ENCODE measurements around the gene C1orf74.

- TF ChIP-seq CREB5 (CRISPR knock-in tag; IDR thresholded peaks at IDR 0.05; ENCODE audit: low read depth) (no peak), ZNF8 (CRISPR knock-in tag; IDR thresholded peaks at IDR 0.05) (no peak), PATZ1 (CRISPR knock-in tag; IDR thresholded peaks at IDR 0.05; ENCODE audit: borderline replicate concordance) (no peak), TCF4 (CRISPR knock-in tag; IDR thresholded peaks at IDR 0.05; ENCODE audit: borderline replicate concordance) (no peak), CSRNP3 (CRISPR knock-in tag; IDR thresholded peaks at IDR 0.05) (no peak), ISL1 (CRISPR knock-in tag; IDR thresholded peaks at IDR 0.05) (no peak), ZNF70 (CRISPR knock-in tag; IDR thresholded peaks at IDR 0.05) (no peak), ARNTL (CRISPR knock-in tag; IDR thresholded peaks at IDR 0.05; ENCODE audit: borderline replicate concordance, low read depth) (no peak), SNAI2 (CRISPR knock-in tag; IDR thresholded peaks at IDR 0.05) (no peak), RARB (CRISPR knock-in tag; IDR thresholded peaks at IDR 0.05) (no peak), TSHZ2 (CRISPR knock-in tag; IDR thresholded peaks at IDR 0.05) (no peak), ZFP3 (CRISPR knock-in tag; IDR thresholded peaks at IDR 0.05) (no peak), GLIS3 (CRISPR knock-in tag; IDR thresholded peaks at IDR 0.05) (no peak)
These were observed 13.8 kb upstream of the C1orf74 start for GRCh38 chr1:209797978-209798639.

Measured in SK-N-SH treated with all-trans-retinoic acid at 6 μM for 48 hours (cell line).